Activated CD8-positive, alpha-beta T cell treated with anti-CD3 and anti-CD28 coated beads for 36 hours (primary cell): ENCODE results near the gene COL6A1. TPM values are rescaled to one million over a fixed set of nuclear protein-coding genes. Genes with fewer than 3 reads are reported as not detected.
"Not testable (repeated sequence)": the region's sequence is repeated elsewhere in the genome, so short reads cannot be mapped to it uniquely, and the experiment has no call there.

Experiments used
- ATAC-seq: fragments of 200-7000 bp; cut with Tn5 transposase; one replicate; pipeline ENCODE4 v1.10.0; 2021; ENCODE audit warnings: mild to moderate bottlenecking, moderate library complexity
- CTCF ChIA-PET: fragments of 350-600 bp; sonication (Branson Sonifier 250); formaldehyde crosslinking; loops from one replicate; lab custom pipeline; 2021; ENCODE audit warnings: antibody characterized with exemption; lab: Charles Lee
- POLR2A ChIA-PET: fragments of 350-600 bp; sonication (Branson Sonifier 250); formaldehyde crosslinking; loops from one replicate; lab custom pipeline; 2021; ENCODE audit warnings: antibody characterized with exemption; lab: Charles Lee
- DNase-seq: peaks from one replicate; pipeline ENCODE4 v3.0.0-alpha.2; 2020
- H3K27ac Mint-ChIP-seq: one replicate; pipeline ENCODE4 v1.8.0; 2021; ENCODE audit warnings: mild to moderate bottlenecking, mixed read lengths
- H3K27me3 Mint-ChIP-seq: one replicate; pipeline ENCODE4 v1.8.0; 2021; ENCODE audit warnings: mixed read lengths
- H3K36me3 Mint-ChIP-seq: one replicate; pipeline ENCODE4 v1.8.0; 2021; ENCODE audit warnings: low read depth, mixed read lengths
- H3K4me1 Mint-ChIP-seq: one replicate; pipeline ENCODE4 v1.8.0; 2021; ENCODE audit warnings: low read depth, mixed read lengths
- H3K4me3 Mint-ChIP-seq: one replicate; pipeline ENCODE4 v1.8.0; 2021; ENCODE audit warnings: mild to moderate bottlenecking, moderate library complexity, mixed read lengths
- H3K9me3 Mint-ChIP-seq: one replicate; pipeline ENCODE4 v1.8.0; 2021; ENCODE audit warnings: mixed read lengths
- intact Hi-C: fragments of 100-400 bp; cut with micrococcal nuclease; formaldehyde crosslinking; loops from one replicate; pipeline ENCODE4 v1.10.0; 2022
- total RNA-seq, 2 experiments: library from RNA; stranded (reverse); gene quantifications; one replicate each; pipeline ENCODE4 v1.2.3, GENCODE V29; 2021
- TF ChIP-seq, protein P1 (sequence below): fragments of 200-600 bp; IDR thresholded peaks from one replicate; pipeline ENCODE4 v1.8.0; 2022; ENCODE audit warnings: antibody characterized with exemption, mild to moderate bottlenecking

The COL6A1 gene
- total RNA-seq, 2 experiments from 2014 or later = 4.1 to 5.2 TPM

DNA sequence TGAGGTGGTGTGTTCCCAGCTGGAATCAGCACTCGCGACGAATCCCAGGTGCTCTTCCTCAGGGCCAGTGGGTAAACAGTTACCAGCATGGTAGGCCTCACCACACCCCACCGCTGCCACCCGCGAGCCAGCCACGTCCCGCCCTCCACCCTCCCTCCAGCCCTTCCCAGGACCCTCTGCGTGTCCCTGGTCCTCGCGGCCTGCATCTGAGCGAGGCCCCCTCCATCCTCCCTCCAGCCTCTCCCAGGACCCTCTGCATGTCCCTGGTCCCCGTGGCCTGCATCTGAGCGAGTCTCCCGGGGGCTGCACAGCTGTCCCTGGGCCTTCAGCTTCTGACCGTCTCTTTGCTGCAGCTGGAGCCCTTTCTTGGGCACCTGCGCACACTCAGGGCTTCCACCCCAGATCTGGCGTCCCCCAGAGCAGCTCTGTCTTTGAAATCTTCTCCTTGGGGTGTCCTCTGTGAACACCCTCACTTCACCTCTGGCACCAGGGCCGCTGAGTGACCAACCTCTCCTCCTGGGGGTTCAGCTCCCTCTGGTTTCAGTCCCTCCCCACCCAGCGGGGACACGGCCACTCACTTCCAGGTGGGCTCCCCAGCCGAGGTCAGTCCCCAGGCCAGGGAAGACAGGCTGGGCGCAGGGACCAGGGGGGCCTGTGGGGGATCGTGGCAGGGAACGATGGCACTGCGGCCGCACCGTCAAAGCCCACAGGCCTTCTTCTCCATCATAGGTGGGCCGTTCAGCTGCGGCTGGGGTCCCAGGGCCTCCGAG lies 58.5 kb downstream of the COL6A1 start:
- DNase-seq = no peak
- Mint-ChIP-seq H3K36me3 (no peaks in the 10 kb centered on the region), H3K27ac (no peak overlapping the region), H3K27me3 (peaks cover 1% of the 10 kb centered on the region), H3K4me1 (no peaks in the 10 kb centered on the region), H3K9me3 (no peaks in the 10 kb centered on the region), H3K4me3 (no peak overlapping the region)
- intact Hi-C loops = no loop called here
- TF ChIP-seq, protein P1, sequence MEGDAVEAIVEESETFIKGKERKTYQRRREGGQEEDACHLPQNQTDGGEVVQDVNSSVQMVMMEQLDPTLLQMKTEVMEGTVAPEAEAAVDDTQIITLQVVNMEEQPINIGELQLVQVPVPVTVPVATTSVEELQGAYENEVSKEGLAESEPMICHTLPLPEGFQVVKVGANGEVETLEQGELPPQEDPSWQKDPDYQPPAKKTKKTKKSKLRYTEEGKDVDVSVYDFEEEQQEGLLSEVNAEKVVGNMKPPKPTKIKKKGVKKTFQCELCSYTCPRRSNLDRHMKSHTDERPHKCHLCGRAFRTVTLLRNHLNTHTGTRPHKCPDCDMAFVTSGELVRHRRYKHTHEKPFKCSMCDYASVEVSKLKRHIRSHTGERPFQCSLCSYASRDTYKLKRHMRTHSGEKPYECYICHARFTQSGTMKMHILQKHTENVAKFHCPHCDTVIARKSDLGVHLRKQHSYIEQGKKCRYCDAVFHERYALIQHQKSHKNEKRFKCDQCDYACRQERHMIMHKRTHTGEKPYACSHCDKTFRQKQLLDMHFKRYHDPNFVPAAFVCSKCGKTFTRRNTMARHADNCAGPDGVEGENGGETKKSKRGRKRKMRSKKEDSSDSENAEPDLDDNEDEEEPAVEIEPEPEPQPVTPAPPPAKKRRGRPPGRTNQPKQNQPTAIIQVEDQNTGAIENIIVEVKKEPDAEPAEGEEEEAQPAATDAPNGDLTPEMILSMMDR = no peak
- ChIA-PET POLR2A (no interaction called here), CTCF (no interaction called here)
- no peak for ATAC-seq

GRCh38 chr21:46040707-46041106 lies 59.1 kb downstream of the COL6A1 start:
- H3K4me1 Mint-ChIP-seq = no peaks in the 10 kb centered on the region
- POLR2A ChIA-PET = no interaction called here
- ATAC-seq = no peak
- H3K36me3 Mint-ChIP-seq = no peaks in the 10 kb centered on the region
- peaks cover 1% of the 10 kb centered on the region for H3K27me3 Mint-ChIP-seq
- no peak overlapping the region for H3K27ac Mint-ChIP-seq
- DNase-seq = no peak
- no peak overlapping the region for H3K4me3 Mint-ChIP-seq
- TF ChIP-seq, protein P1 = no peak
- no peaks in the 10 kb centered on the region for H3K9me3 Mint-ChIP-seq
- intact Hi-C loops = no loop called here
- CTCF ChIA-PET = no interaction called here

GRCh38 chr21:46041183-46041582 lies 59.6 kb downstream of the COL6A1 start:
- Mint-ChIP-seq H3K36me3 (no peaks in the 10 kb centered on the region), H3K4me1 (no peaks in the 10 kb centered on the region), H3K4me3 (no peak overlapping the region), H3K27ac (no peak overlapping the region), H3K9me3 (no peaks in the 10 kb centered on the region), H3K27me3 (peaks cover 1% of the 10 kb centered on the region)
- TF ChIP-seq, protein P1 = no peak
- DNase-seq (no peak), ATAC-seq (no peak)
- POLR2A ChIA-PET = no interaction called here
- CTCF ChIA-PET = no interaction called here
- intact Hi-C loops = no loop called here

- Mint-ChIP-seq H3K27ac (no peak overlapping the region), H3K9me3 (no peaks in the 10 kb centered on the region), H3K27me3 (peaks cover 1% of the 10 kb centered on the region), H3K4me3 (no peak overlapping the region), H3K4me1 (no peaks in the 10 kb centered on the region), H3K36me3 (no peaks in the 10 kb centered on the region)
- ChIA-PET POLR2A (no interaction called here), CTCF (interaction anchor here (0.9 kb wide), 1 partner anchor 74 kb away, joined by 3 read pairs; no protein-coding TSS in a partner anchor)
- intact Hi-C loops = no loop called here
- ATAC-seq = no peak
- TF ChIP-seq, protein P1 = no peak
- no peak for DNase-seq
Measured at GRCh38 chr21:46045154-46045553, 63.6 kb downstream of the COL6A1 start.

GRCh38 chr21:46046471-46046870 lies 64.9 kb downstream of the COL6A1 start:
- ATAC-seq (no peak), DNase-seq (no peak)
- Mint-ChIP-seq H3K4me3 (no peak overlapping the region), H3K27ac (no peak overlapping the region), H3K36me3 (no peaks in the 10 kb centered on the region), H3K27me3 (peaks cover 3% of the 10 kb centered on the region), H3K9me3 (no peaks in the 10 kb centered on the region), H3K4me1 (no peaks in the 10 kb centered on the region)
- intact Hi-C loops = no loop called here
- ChIA-PET CTCF (no interaction called here), POLR2A (no interaction called here)
- TF ChIP-seq, protein P1 = no peak

DNA sequence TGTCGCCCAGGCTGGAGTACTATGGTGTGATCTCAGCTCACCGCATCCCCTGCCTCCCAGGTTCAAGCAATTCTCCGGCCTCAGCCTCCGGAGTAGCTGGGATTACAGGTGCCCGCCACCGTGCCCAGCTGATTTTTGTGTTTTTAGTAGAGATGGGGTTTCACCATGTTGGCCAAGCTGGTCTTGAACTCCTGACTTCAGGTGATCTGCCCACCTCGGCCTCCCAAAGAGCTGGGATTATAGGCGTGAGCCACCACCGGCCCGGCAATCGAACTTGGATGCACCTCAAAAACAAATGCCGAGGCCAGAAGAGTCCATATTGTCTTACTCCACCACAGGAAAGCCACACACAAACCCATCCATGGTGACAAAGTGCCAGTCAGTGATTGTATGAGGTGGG lies 65.3 kb downstream of the COL6A1 start:
- H3K4me1 Mint-ChIP-seq, DNase-seq, H3K27ac Mint-ChIP-seq, H3K4me3 Mint-ChIP-seq, CTCF ChIA-PET, H3K36me3 Mint-ChIP-seq, ATAC-seq, H3K9me3 Mint-ChIP-seq, intact Hi-C loops, POLR2A ChIA-PET, H3K27me3 Mint-ChIP-seq: not testable (repeated sequence)
